NCI-H2227 treated with DMSO at 0.1 percent for 48 hours (cell line): ENCODE data around the gene PHYH.
"Not testable (repeated sequence)": the region's sequence is repeated elsewhere in the genome, so short reads cannot be mapped to it uniquely, and the experiment has no call there.

ENCODE experiments used
- DNase-seq: peaks from one replicate; lab custom pipeline; 2025; lab: John Stamatoyannopoulos, UW

PHYH gene

DNA sequence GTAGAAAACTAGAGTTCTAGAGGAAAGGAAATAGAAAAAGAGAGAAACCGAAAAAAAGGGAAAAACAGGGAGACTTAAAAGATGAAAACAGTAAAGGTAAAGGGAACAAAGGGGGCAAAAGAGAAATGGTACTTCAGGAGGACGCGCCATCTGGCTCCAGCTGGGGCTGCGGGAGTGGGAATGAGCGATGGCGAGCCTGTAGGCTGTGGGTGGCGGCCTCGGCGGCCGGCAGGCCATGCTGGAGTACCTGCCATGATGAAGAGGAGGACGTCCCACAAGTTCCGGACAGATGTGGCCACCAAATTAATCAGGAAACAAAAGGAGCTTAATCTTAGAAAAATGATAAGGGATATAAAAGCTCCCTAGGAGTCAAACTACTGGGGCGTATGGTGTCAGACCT lies 21.7 kb upstream of the PHYH start:
- DNase-seq: no peak

- DNase-seq: no peak
Measured at GRCh38 chr10:13319166-13319565, 19.3 kb upstream of the PHYH start.

- no peak for DNase-seq
Measured at GRCh38 chr10:13317474-13317873, 17.6 kb upstream of the PHYH start.

- no peak for DNase-seq
Measured at GRCh38 chr10:13316635-13317311, 16.9 kb upstream of the PHYH start.

- no peak for DNase-seq
Measured at GRCh38 chr10:13315361-13315760, 15.5 kb upstream of the PHYH start.

DNA sequence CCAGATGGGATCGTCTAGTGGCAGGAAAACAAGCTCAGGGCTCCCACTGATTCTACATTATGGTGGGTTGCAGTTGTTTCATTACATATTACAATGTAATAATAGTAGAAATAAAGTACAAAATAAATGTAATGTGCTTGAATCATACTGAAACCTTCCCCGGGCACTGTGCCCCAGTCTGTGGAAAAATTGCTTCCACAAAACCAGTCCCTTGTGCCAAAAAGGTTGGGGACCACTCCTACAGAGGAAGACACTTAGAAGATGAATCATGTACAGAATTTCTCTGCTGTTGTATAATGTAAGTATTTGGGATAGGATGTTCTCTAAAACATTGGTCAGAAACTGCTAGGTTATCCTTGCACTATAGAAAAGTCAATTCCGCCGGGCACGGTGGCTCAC lies 11.3 kb upstream of the PHYH start:
- no peak for DNase-seq

- no peak for DNase-seq
Measured at GRCh38 chr10:13310518-13311176, 10.8 kb upstream of the PHYH start.

- DNase-seq: no peak
Measured at GRCh38 chr10:13309792-13310191, 9.9 kb upstream of the PHYH start.

GRCh38 chr10:13308096-13308495 lies 8.2 kb upstream of the PHYH start:
- DNase-seq: no peak

DNA sequence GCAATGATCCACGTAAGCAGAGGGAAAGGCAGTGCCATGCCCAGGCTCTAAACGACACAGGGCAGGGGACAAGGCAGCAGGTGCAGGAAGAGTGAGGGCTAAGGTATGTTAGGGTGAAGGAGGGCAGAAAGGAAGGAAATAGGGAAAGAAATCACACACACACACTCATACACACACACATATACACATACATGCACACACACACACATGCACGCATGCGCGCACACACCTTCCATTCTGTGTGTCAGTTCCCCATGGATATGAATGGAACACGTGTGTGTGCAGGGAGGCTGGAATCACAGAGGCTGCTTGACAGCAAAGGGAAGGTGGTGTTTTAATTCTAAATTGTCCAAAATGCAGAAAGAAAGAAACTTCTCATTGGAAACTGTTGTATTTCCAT lies 6.2 kb upstream of the PHYH start:
- no peak for DNase-seq

- no peak for DNase-seq
Measured at GRCh38 chr10:13302821-13303555, 3.1 kb upstream of the PHYH start.

GRCh38 chr10:13298748-13299436 lies 972 bp downstream of the PHYH start:
- no peak for DNase-seq

DNA sequence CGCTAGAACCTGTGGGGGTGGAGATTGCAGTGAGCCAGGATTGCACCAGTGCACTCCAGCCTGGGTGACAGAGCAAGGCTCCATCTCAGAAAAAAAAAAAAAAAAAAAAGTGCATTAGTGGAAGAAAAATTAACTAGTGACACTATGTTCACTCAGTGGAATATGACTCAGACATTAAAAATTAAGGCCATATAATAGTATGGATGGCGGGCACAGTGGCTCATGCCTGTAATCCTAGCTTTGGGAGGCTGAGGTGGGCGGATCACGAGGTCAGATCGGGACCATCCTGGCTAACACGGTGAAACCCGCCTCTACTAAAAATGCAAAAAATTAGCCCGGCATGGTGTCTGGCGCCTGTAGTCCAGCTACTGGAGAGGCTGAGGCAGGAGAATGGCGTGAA lies 3.4 kb downstream of the PHYH start:
- DNase-seq: no peak

DNA sequence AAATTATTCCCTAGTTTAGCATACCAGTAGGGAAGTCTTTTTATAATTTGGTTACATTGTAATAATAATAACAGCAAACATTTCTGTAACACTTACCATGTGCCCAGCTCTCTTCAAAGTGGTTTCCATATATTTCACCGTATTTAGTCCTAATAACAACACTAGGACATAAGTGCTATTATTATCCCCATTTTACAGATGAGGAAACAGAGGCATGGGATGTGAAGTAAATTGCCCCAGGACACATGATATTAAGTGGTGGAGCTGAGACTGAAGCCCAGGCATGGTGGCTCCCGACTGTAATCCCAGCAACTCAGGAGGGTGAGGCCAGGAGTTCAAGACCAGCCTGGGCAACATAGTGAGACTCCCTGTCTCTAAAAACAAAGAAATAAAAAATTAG lies 5.1 kb downstream of the PHYH start:
- no peak for DNase-seq

GRCh38 chr10:13291821-13292773 lies 7.8 kb downstream of the PHYH start:
- DNase-seq: no peak

DNA sequence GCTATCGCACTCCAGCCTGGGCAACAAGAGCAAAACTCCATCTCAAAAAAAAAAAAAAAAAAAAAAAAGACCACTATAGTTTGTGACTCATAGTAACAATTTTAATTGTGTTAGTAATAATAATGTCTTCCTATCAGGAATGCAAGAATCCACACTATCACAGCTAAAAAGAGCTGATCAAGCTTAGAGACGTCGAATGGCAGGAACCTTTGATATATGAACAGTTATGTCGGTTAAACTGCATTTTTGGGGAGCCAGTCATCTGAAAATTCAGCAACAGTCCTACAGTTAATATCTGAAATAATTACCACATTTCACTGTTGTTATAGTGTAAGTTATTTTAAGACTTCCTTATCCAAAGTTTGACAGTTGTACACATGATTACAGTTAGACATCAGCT lies 8.8 kb downstream of the PHYH start:
- no peak for DNase-seq

GRCh38 chr10:13284050-13284449 lies 15.8 kb downstream of the PHYH start:
- DNase-seq: no peak

GRCh38 chr10:13282348-13282747 lies 17.5 kb downstream of the PHYH start:
- not testable (repeated sequence) for DNase-seq

DNA sequence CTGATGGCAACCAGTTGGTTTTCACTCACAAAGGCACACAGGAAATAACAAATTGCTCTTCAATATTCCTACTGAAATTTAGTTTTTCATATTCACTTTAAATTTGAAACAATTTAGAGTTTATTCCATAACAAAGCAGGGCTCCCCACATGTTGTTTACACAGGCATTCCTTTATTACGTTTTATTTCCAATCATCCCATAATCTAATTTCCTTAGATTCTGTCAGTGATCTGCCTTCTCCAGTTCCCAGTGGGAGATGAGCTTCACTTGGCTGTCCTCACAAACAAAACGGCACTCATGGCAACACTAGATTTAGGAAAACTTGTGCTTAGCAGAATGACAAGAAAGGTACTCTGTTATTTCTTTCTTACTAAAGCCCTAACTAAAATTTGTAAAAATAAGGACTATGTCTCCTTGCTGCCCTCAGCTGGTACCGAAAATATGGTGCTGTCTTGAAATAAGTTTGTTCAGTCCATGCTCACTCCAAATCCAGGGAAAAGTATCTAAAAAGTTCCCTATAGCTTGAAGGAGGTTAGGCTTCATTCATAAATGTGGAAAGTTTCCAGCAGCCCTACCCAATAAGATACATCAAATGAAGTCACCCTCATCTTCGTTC lies 23.0 kb downstream of the PHYH start:
- DNase-seq: no peak

GRCh38 chr10:13276146-13276545 lies 23.7 kb downstream of the PHYH start:
- not testable (repeated sequence) for DNase-seq

- no peak for DNase-seq
Measured at GRCh38 chr10:13272164-13272571, 27.7 kb downstream of the PHYH start.
